Measurements from ENCODE around the gene CFAP97.

The CFAP97 gene

DNA sequence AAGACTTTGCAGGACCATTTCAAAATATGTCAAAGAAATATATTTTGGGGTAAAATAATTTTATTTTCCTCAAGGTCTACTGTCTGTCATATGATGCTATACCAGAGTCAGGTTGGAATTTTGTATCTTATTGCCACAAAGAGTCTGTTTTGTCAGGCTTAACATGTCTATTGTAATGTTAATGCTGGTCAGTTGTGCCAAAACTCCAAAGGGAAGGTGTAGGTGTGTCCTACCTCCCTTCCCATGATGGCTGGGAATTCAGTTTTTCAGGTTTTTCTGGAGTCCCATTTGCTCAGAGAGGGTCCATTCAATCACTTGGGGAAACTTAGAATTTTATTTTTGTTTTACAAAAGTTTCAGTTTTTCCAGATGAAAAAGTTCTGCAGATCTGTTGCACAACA lies 94.1 kb downstream of the CFAP97 start:
- H3K27me3 ChIP-seq (ENCODE audit: insufficient read depth, low read depth) = no peaks in the 10 kb centered on the region
- no peak overlapping the region for H3K27ac ChIP-seq
- H3K9ac ChIP-seq = no peak overlapping the region
- no peaks in the 10 kb centered on the region for H3K4me1 ChIP-seq (ENCODE audit: low read depth, poor library complexity, severe bottlenecking)
- H3K79me2 ChIP-seq (ENCODE audit: insufficient read depth, low read depth) = no peaks in the 10 kb centered on the region
- H3K4me2 ChIP-seq = no peak overlapping the region
- no peaks in the 10 kb centered on the region for H4K20me1 ChIP-seq (ENCODE audit: insufficient read depth)
- no peaks in the 10 kb centered on the region for H3K36me3 ChIP-seq (ENCODE audit: insufficient read depth)
- H3K4me3 ChIP-seq (IDR thresholded peaks at IDR 0.05; ENCODE audit: insufficient read depth, low read depth, low read length) = no peak overlapping the region
- TF ChIP-seq, protein P1, sequence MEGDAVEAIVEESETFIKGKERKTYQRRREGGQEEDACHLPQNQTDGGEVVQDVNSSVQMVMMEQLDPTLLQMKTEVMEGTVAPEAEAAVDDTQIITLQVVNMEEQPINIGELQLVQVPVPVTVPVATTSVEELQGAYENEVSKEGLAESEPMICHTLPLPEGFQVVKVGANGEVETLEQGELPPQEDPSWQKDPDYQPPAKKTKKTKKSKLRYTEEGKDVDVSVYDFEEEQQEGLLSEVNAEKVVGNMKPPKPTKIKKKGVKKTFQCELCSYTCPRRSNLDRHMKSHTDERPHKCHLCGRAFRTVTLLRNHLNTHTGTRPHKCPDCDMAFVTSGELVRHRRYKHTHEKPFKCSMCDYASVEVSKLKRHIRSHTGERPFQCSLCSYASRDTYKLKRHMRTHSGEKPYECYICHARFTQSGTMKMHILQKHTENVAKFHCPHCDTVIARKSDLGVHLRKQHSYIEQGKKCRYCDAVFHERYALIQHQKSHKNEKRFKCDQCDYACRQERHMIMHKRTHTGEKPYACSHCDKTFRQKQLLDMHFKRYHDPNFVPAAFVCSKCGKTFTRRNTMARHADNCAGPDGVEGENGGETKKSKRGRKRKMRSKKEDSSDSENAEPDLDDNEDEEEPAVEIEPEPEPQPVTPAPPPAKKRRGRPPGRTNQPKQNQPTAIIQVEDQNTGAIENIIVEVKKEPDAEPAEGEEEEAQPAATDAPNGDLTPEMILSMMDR (conservative IDR thresholded peaks at IDR 0.05; ENCODE audit: low read depth, low read length) = no peak
- H2AFZ ChIP-seq (ENCODE audit: low read depth) = no peak overlapping the region

All from KMS-11 (cell line).